CD4-positive, alpha-beta T cell treated with Interleukin-15 for 1 hour (primary cell): ENCODE results near the gene PLEKHO2.
A peak's percentile ranks its signal among the peaks of the same experiment; 100 is the strongest.

ENCODE experiments used
- DNase-seq: peaks from one replicate; pipeline ENCODE4 v3.0.0-alpha.2; 2020

The PLEKHO2 gene

DNA sequence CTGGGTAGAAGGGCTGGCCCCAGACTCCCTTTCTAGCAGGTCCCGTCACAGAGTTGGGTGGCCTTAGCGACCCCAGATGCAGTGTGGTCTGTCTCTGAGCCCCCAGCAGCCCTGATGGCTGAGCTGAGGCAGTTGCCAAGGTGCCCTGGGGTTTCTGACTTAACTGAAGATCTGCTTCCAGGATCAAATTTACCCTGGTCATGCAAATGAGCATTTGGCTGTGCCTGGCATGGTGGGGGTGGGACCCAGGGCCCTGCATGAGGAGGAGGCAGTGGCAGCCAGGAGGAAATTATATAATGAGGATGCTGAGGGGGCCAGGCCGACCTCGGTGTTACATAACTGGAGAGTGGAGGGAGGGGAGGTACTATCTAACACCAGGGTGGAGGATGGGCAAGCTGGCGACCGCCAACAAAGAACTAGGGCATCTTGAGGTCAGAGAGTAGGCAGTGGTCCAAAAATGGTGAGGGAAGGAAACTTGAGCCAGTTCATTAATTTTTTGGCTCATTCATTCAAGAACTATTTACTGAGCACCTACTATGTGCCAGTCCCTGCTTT, 16.4 kb downstream of the PLEKHO2 start:
- DNase-seq = no peak

DNA sequence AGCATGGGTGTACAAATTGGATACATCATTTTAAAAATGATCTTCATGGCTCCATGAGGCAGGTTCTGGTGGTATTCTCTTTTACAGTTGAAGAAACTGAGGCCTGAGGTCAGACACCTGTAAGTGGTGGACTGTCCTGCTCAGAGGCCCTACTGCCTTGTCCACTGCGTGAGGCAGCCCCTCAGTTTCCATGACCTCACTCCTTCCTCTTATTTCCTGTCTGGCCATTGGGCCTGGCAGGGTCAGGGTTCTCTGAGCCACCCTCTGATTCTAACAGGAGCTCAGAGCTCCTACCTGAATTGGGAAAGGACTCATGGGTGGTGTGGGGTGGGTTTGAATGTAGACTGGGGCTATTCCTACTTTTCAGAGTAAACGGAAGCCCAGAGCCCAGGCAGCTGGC, 17.5 kb downstream of the PLEKHO2 start:
- DNase-seq = no peak

DNA sequence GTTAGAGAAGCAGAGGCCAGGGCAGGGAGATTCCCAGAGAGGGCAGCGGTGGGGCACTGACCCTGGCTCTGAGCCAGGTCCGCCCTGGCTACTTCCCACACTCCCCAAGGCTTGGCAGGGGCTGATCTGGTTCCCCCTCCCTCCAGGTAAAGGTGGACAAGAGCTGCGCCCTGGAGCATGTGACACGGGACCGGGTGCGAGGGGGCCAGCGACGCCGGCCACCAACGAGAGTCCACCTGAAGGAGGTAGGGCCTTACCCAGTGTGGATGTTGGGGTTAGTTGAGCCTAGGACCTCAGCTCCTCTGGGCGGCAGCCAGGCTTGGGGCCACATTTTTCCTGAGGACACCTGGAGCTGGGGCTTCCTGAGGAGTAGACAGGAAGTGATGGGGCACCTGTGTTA, 19.6 kb downstream of the PLEKHO2 start:
- DNase-seq = no peak

DNA sequence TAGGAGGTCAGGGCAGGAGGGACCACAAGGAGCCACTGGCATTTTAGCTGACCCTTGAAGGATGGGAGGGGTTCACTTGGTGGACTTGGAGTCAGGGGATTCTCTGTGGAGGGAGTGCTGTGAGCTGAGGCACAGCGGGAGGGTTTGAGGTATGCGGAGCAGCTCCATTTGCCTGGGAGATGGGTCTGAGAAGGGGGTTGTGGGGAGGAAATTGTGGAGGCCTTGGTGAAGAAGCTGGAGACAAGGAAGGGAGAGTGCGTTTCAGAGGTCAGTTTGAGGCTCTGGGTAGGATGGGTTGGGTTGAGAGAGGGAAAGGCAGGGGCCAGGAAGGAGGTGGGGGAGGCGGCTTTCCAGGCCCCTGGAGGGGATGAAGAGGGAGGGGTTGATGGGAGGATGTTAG, 20.2 kb downstream of the PLEKHO2 start:
- no peak for DNase-seq

DNA sequence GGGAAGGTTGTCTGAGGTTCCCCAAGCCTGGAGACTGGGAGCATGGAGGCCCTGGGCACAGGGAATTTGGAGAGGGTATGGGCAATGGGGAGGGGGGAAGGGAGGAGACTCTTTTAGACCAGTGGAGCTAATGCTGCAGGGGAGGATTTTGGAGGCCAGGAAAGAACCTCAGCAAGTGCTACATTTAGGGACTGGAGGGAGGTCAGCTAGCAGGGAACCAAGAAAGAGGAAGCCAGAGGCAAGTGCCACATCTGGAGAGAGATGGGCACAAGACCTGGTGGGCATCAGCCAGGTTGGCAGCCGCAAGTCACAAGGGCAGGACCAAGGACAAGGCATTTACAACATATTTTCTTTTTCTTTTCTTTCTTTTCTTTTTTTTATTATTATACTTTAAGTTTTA, 20.7 kb downstream of the PLEKHO2 start:
- DNase-seq = no peak

DNA sequence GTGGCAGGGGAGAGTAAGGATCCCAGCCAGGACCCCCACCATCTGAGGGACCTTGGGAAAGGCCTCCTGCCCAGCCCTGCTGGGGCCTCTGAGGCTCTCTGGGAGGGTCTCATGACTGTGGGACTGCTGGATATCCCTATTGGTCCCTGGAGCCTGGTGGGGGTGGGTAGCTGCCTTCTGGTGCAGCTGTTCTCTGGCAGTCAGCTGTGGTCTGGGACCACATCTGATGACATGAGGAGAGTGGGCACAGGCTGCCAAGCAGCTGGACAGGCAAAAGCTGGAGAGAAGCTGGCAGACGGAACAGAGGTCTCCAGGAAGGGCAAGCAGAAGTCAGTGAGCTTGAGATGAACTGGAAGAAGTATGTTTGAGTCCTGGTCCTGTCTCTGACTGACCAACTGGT, 22.4 kb downstream of the PLEKHO2 start:
- DNase-seq = no peak

DNA sequence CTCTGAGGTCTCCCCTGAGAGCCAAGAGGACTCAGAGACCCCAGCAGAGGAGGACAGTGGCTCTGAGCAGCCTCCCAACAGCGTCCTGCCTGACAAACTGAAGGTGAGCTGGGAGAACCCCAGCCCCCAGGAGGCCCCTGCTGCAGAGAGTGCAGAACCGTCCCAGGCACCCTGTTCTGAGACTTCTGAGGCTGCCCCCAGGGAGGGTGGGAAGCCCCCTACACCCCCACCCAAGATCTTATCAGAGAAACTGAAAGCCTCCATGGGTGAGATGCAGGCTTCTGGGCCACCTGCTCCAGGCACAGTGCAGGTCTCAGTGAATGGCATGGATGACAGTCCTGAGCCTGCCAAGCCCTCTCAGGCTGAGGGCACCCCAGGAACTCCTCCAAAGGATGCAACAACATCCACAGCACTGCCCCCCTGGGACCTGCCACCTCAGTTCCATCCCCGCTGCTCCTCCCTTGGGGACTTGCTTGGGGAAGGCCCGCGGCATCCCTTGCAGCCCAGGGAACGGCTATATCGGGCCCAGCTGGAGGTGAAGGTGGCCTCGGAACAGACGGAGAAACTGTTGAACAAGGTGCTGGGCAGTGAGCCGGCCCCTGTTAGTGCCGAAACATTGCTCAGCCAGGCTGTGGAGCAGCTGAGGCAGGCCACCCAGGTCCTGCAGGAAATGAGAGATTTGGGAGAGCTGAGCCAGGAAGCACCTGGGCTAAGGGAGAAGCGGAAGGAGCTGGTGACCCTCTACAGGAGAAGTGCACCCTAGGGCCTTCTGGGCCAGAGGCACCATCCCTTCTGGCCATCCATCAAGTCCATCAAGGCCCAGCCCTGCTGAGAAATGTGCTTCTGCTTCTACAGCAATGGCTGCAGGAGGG, 23.6 kb downstream of the PLEKHO2 start:
- no peak for DNase-seq

DNA sequence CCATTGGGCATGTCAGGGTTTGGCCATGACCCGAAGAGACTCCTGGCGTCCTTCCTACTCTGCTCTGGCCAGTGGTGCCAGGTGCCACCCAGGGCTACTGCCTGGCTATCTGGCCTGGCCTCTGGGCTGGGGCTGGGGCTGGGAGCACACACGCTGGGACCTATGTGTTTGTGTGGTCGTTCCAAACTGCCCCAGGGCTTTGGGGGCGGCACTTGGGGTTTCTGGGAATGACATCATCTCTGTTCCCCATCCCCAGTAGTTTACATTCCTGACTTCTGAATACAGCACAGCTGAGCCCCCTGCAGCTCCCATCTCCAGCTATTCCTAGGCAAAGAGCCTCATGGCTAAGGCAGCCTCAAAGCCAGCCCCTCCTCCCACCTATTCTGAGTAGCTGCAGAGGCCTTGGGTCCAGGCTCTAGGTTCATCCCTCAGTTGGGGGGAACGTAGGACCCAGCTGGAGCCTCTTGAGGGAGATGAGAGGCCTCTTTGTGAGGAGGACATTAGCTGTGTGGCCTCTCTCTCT, 24.3 kb downstream of the PLEKHO2 start:
- no peak for DNase-seq

DNA sequence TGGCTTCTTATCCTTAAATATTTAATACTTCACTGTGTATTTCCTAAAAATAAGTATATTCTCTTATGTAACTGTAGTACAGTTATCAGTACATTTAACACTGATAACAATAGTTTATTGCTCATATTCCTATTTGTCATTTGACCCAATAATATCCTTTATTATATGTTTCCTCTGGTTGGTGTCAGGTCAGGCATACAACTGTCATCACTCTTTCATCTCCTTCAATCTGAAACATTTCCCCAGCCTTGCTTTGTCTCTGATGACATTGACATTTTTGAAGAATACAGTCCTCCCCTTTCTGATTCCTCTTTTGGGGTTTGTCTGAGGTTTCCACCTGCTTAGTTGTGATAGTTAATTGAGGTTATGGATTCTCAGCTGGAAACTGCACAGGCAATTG, 27.8 kb downstream of the PLEKHO2 start:
- DNase-seq = no peak

DNA sequence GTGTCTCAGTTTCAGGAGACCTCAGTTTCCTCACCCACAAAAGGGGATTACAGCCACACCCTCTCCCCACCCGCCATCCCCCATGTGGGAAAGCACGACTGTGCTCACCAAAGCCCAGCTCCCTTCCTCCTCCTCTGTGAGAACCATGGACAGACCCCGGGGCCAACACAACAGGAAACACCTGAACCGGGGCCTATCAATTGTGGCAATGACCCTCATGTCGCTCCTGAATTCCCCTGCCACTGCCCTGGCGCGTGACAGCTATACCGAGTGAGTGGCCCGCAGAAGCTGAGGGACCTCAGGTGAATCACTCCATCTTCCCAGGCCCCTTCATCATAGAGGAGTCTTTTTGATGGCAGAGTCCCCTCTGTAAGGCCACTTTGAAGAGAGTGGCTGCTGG, 28.6 kb downstream of the PLEKHO2 start:
- no peak for DNase-seq

DNA sequence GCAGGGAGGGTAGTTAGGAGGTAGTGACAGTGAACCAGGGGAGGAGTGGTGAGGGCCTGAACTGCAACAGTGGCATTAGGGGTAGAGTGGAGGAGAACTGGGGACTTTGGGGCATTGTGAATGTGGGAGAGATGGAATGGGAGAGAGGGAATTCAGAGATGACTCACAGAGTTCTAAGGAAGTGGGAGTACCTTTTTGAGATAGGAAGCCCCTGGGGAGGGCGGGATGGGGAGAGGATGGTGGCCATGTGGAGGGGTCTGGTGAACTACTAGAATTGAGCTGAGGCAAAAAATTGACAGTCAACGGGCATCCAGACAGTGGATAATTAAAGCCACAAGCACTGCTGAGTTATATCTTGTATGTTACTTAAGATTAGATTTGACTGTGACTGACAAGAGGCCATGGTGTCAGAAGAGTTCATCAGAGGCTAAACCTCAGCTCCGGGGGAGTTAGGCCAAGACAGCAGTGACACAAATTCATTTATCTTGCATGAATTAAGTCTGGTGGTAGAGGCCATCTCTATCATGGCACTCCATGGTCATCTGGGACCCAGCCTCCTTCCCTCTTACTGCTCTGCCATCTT, 34.0 kb downstream of the PLEKHO2 start:
- DNase-seq = no peak

DNA sequence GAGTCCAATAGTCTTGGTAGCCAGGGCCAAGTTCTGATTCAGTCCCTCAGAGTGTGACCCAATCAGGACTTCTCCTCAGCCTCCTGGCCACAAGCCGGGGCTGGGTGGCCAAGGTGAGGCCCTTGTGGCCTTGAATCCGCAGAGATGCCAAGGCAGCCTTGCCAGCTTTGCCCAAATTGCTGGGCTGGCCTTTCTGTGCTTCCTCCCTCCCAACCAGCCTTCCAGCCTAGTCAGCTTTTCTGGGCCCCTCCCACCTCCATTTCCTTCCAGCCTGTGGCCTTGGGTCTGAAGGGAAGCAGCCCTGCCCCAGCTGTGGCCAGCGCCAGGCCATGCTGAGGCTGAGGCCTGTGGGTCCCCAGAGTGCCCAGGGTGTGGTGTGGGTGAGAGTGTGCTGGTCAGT, 35.7 kb downstream of the PLEKHO2 start:
- DNase-seq = peak; percentile 54

DNA sequence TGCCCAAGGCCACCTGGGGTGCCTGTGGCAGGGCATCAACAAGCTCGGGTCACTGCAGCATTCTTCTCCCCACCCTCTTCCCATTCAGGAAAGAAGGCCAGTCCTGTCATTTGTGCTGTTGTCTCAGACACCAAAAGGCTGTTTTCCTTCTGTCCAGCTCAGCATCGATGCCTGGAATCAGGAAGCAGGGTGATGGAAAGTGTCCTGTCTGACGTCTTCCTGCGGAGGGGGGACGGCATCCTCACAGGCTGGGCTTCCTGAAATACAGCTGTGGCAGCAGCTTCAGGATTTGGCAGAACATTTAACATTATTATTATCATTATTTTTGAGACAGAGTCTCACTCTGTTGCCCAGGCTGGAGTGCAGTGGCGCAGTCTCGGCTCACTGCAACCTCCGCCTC, 37.0 kb downstream of the PLEKHO2 start:
- DNase-seq = no peak

DNA sequence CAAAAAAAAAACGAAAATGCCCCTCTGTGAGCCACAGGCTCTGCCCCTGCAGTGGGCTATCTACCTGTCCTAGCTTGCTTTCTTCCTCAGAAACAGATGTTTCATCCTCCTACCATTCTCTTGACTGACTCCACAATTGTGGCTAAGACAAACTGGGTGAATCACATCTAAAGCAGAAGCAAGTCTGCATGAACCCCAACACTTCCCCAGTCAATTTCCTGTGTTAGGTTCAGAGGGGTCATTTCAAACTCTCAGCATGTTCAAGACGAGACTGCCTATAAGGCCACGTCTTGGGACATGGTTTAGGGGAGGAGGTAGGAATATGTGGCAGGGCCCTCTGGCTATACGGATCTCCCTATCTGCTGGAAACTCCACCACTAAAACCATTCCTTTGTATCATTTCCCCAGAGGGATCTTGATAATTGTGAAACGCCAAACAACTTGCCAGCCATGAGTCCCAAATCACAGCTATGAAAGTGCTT, 41.4 kb downstream of the PLEKHO2 start:
- peak; percentile 67 for DNase-seq

DNA sequence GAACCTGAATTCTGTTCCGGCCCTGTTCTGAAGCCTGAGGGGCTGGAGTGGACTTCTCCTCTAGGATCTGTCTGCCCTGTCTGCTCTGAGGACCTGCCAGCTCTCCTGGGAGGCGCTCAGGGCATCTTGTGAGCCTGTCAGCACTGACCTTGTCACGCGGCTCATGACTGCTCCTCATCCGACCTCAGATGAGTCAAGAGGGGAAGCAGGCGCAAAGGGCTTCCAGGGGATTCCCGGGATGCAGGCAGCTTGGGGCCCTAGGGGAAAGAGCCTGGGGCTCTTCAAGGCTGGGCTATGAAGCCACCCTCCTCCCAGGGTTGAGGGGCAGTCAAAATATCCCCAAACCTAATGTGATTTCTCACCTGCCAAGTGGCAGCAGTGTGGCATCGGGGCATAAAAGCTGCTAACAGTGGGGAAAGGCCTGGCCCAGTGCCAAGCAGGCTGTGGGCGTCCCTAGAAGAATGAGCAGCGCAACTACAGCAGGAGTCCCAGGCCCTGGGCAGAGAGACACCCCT, 42.3 kb downstream of the PLEKHO2 start:
- peak; percentile 88 for DNase-seq

DNA sequence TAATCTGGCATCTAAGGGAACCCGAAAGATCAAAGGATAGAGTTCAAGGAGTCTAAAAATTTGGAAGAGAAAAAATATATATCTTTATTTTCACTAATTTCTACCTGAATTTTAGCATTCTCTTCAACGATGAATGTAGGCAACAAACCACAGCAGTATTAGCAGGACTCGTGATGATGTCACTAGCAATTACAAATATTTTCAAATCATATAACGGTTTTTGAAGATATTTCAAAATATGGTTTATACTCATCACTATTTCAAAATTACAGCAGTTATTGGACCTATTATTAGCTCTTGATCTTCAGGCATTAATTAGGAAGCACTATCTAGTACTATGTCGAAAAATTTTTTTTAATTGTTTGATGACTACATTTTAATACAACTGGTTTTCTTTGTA, 43.0 kb downstream of the PLEKHO2 start:
- DNase-seq = no peak

DNA sequence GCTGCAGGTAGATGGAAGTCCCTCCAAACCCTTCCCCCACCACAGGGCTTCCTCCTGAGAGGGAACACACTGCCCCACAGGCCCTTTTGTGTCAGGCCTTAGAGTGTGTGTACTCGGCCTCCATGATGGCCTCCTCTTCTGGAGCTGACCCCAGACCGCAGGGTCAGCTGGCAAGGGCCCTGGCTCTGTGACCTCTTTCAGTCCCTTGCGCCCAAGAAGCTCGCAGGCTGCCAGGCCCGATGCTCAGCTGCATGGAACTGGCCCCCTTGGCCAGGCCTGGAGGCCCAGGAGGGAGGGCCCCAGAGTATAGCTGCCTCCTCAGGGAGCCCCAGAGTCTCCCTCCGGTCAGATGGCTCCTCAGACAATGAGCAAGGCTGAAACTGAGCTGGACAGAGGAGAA, 46.6 kb downstream of the PLEKHO2 start:
- DNase-seq = no peak

DNA sequence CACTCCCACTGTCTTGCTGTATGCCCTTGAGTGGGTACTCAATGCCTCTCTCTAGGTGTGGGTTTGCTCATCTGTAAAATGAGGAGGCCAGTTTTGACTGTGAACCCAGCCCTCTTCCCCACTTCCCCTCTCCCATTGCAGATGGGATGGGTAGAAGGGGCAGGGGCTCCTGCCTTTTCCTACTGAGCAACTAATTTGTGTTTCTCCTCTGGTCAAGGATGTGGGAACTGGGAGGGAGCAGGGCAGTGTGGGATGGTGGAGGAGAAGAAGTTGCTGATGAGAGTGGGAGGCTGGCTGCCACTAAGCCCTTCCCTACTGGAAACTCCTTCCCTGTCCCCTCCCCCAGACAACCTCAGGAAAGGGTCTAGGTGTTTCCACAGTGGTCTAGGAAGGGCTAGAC, 49.8 kb downstream of the PLEKHO2 start:
- DNase-seq = no peak

DNA sequence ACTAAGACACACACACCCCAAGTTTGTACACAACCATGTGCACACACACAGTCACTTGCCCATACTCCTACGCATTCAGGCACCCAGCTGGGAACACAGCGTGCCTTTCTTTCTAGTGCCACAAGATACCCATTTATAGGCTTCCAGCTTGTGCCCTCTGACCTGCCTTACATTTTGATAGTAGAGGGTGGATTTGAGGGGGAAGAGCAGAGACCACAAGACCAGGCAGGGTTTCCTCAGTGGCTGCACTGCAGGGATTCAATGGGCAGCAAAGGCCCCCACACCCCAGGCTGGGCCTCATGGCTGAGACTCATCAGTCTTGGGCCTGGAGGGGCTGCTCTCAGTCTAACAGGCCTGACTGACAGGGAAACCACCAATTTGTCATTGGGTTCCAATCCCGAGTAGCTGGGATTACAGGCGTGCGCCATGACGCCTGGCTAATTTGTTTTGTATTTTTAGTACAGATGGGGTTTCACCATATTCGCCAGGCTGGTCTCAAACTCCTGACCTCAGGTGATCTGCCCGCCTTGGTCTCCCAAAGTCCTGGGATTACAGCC, 51.2 kb downstream of the PLEKHO2 start:
- no peak for DNase-seq

DNA sequence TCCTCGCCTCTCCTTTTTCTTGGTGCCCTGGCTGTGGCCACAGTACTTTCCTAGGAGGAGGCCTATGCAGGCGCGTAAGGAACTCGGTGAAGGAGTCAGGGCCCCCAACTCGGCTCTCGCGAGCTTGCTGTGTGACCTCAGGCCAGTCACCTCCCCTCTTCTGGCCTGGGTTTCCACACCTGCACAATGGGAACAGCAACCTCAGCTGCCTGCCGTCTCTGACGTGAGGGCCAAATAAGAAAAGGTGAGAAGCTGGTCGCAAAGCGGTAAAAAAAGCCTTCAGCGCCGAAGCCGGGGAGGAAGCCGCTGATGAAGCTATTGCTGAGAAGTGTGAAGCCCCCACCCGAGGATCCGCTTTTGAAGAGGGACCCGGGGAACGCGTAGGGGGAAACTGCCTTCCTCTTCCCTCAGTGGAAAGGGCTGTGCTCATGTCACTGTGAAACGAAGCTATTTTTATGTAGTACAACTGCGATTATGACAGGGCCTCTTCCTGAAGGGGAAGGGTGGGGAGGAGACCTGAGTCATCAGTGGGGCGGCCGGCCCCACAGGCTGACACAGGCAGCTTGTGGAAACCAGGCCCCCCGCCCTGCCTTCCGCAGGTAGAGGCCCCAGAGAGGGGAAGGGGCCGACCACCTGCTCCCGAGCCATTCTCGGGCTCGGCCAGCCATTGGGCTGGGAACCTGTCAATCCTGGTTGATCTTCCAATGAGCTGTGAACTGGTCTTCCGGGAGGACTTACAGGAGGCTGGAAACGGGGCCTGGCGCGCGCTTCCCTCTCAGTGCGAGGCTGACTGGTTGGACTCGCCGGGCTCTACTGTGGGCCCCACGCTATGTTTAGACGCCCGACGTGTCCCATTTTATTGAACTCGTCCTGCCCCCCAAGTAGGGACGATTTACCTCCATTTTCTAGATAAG, 52.0 kb downstream of the PLEKHO2 start:
- DNase-seq = peak; percentile 98

DNA sequence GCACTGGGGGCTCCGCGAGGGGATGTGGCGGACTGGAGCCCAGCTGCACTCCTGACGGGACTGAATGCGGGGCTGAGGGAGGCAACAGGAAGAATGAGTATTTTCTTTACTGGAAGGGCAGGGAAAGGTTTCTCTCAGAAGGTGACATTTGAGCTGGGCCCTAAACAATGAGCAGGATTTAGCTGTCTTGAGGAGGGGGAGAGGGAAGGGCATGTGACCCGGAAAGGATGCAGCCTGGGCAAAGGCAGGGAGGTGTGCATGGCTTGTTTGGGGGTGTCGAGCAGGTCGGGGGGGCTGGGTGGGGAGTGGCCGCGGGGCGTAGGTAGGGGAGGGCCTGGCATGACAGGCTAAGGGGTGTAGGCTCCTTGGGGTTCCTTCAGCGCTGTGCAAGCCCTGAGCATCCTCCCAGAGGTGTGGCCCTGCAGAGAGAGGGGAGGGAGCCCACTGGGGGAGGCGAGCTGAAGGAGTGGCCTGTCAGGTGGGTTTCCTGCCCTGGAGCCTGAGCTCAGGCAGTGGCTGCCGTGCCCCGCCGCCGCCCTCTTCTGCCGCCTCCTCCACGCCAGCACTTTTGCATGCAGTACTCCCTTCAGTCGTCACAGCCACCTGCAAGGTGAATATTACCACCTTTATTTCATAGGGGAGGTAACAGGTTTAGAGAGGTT, 52.8 kb downstream of the PLEKHO2 start:
- peak; percentile 89 for DNase-seq
